Non-pigmented ciliary epithelial cell (primary cell): ENCODE data around the gene EDC3.
"Not testable (repeated sequence)": the region's sequence is repeated elsewhere in the genome, so short reads cannot be mapped to it uniquely, and the experiment has no call there.

ENCODE experiments used
- DNase-seq: peaks from one replicate; pipeline ENCODE4 v3.0.0-alpha.2; 2010; ENCODE audit warnings: low read depth

Gene EDC3

GRCh38 chr15:74648051-74648842 is 47.6 kb downstream of the EDC3 start:
- DNase-seq, result no peak

- no peak for DNase-seq
Observed at GRCh38 chr15:74646480-74646879, 49.3 kb downstream of the EDC3 start.

- no peak for DNase-seq
Observed at GRCh38 chr15:74643665-74644204, 52.1 kb downstream of the EDC3 start.

GRCh38 chr15:74642734-74643664 is 52.8 kb downstream of the EDC3 start:
- DNase-seq, result peak; percentile 20

GRCh38 chr15:74642348-74642733 is 53.5 kb downstream of the EDC3 start:
- DNase-seq, result no peak

- no peak for DNase-seq
Observed at GRCh38 chr15:74641151-74641550, 54.7 kb downstream of the EDC3 start.

- DNase-seq, result no peak
Observed at GRCh38 chr15:74636984-74637383, 58.8 kb downstream of the EDC3 start.

GRCh38 chr15:74635228-74635627 is 60.6 kb downstream of the EDC3 start:
- DNase-seq, result no peak

GRCh38 chr15:74633781-74634180 is 62.0 kb downstream of the EDC3 start:
- DNase-seq, result no peak

GRCh38 chr15:74632601-74633000 is 63.2 kb downstream of the EDC3 start:
- no peak for DNase-seq

GRCh38 chr15:74631935-74632560 is 63.8 kb downstream of the EDC3 start:
- no peak for DNase-seq

- DNase-seq, result no peak
Observed at GRCh38 chr15:74631408-74631807, 64.4 kb downstream of the EDC3 start.

GRCh38 chr15:74631087-74631385 is 64.8 kb downstream of the EDC3 start:
- no peak for DNase-seq

- DNase-seq, result no peak
Observed at GRCh38 chr15:74630284-74631086, 65.3 kb downstream of the EDC3 start.

- DNase-seq, result not testable (repeated sequence)
Observed at GRCh38 chr15:74629696-74630095, 66.1 kb downstream of the EDC3 start.

- DNase-seq, result no peak
Observed at GRCh38 chr15:74628949-74629348, 66.9 kb downstream of the EDC3 start.

- no peak for DNase-seq
Observed at GRCh38 chr15:74628199-74628598, 67.6 kb downstream of the EDC3 start.

- DNase-seq, result no peak
Observed at GRCh38 chr15:74627766-74628165, 68.1 kb downstream of the EDC3 start.

GRCh38 chr15:74626752-74627692 is 68.8 kb downstream of the EDC3 start:
- no peak for DNase-seq

GRCh38 chr15:74626336-74626735 is 69.5 kb downstream of the EDC3 start:
- no peak for DNase-seq

- no peak for DNase-seq
Observed at GRCh38 chr15:74625693-74626092, 70.1 kb downstream of the EDC3 start.
